Measurements from ENCODE around the gene COL5A2.

Gene COL5A2

DNA sequence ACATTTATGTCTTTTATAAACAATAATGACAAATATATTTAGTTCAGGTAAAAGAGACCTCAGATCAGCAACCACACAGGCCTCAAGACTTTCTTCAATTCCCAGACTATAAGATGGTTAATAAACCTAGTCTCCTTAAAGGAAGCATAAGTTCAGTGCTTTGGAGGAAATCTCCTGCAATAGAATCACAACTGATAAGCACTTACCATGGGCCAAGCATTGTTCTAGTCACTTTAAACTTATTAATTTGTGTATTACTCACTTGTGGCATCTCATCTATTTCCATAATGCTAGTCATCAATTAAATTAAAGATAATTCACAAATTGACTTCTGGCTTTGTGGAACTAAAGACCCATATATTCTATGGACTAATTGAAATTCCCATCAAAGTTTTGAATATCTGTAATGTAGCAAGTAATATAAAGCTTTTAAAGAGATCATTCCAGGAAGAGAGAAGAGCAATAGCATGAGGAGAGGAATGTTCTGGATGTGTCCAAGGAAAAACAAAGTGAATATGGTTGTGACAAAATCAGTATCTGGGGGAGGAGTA lies 163.2 kb downstream of the COL5A2 start:
- no peak for TF ChIP-seq POLR2A (IDR thresholded peaks at IDR 0.05; ENCODE audit: low read depth, low read length)
- FAIRE-seq = no peak
- DNase-seq (ENCODE audit: insufficient read length, low spot score) = no peak

GRCh38 chr2:189015359-189015758 lies 164.2 kb downstream of the COL5A2 start:
- no peak for FAIRE-seq
- no peak for DNase-seq (ENCODE audit: insufficient read length, low spot score)
- TF ChIP-seq POLR2A (IDR thresholded peaks at IDR 0.05; ENCODE audit: low read depth, low read length) = no peak

DNA sequence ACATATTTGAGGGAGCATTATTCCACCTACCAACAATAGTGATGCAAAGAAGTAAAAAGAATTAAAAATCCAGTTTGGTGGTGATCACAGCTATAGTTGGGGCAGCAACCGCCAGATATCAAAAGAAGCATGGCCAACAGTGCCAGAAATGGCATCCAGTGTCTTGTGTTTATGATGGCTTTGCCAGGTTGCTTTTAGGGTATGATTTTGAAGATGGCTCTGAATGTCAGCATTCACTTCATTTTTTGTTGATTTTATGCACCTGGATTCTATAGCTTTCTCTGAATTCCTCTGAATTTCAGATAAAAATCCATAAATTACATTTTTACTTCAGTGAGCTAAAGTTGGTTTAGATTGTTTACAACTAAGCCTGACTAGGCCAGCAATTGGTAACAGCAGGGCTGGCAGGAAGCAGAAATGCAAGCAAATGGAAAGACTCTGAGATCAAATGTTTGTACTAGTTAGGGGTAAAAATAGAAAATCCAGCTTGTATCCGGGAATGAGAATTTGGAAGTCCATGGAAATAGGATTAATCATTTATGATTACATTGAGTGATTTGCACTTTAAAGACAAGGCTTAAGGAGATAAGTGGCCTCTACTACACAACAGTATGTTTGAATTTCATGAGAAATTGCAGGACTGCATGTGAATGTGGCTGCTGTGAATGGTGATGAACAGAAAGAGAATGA lies 165.0 kb downstream of the COL5A2 start:
- peak; percentile 30 for FAIRE-seq
- DNase-seq (ENCODE audit: insufficient read length, low spot score) = no peak
- no peak for TF ChIP-seq POLR2A (IDR thresholded peaks at IDR 0.05; ENCODE audit: low read depth, low read length)

- DNase-seq (ENCODE audit: insufficient read length, low spot score) (no peak), FAIRE-seq (no peak)
- no peak for TF ChIP-seq POLR2A (IDR thresholded peaks at IDR 0.05; ENCODE audit: low read depth, low read length)
Measured at GRCh38 chr2:189013671-189014448, 165.7 kb downstream of the COL5A2 start.

DNA sequence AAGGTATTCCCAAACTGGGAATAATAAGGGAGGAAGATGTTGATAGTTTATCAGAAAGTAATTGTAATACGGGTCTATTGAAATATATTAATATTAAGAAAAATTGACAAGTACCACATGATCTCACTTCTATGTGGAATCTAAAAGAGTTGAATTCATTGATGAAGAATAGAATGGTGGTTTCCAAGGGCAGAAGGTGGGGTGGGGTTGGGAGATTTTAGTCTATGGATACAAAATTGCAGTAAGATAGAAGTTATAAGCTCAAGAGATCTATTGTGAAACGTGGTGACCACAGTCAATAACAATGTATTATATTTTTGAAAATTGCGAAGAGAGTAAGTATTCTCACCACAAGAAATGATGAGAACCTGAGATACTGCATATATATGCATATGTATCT lies 166.5 kb downstream of the COL5A2 start:
- FAIRE-seq = no peak
- DNase-seq (ENCODE audit: insufficient read length, low spot score) = no peak

GRCh38 chr2:189012351-189012750 lies 167.2 kb downstream of the COL5A2 start:
- TF ChIP-seq POLR2A (IDR thresholded peaks at IDR 0.05; ENCODE audit: low read depth, low read length) = no peak
- FAIRE-seq (no peak), DNase-seq (ENCODE audit: insufficient read length, low spot score) (no peak)

More for the DNA sequence above, 166.5 kb downstream of the COL5A2 start:
- TF ChIP-seq POLR2A (IDR thresholded peaks at IDR 0.05; ENCODE audit: low read depth, low read length) = no peak

DNA sequence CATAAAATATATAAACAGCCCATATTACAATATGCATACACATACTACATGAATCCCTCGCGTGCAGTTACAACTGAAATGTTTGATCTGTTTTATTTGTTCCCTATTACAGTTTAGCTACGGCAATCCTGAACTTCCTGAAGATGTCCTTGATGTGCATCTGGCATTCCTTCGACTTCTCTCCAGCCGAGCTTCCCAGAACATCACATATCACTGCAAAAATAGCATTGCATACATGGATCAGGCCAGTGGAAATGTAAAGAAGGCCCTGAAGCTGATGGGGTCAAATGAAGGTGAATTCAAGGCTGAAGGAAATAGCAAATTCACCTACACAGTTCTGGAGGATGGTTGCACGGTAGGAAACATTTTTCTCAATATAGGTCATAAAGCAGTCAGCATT lies 169.0 kb downstream of the COL5A2 start:
- TF ChIP-seq POLR2A (IDR thresholded peaks at IDR 0.05; ENCODE audit: low read depth, low read length) = no peak
- DNase-seq (ENCODE audit: insufficient read length, low spot score) = no peak
- no peak for FAIRE-seq

DNA sequence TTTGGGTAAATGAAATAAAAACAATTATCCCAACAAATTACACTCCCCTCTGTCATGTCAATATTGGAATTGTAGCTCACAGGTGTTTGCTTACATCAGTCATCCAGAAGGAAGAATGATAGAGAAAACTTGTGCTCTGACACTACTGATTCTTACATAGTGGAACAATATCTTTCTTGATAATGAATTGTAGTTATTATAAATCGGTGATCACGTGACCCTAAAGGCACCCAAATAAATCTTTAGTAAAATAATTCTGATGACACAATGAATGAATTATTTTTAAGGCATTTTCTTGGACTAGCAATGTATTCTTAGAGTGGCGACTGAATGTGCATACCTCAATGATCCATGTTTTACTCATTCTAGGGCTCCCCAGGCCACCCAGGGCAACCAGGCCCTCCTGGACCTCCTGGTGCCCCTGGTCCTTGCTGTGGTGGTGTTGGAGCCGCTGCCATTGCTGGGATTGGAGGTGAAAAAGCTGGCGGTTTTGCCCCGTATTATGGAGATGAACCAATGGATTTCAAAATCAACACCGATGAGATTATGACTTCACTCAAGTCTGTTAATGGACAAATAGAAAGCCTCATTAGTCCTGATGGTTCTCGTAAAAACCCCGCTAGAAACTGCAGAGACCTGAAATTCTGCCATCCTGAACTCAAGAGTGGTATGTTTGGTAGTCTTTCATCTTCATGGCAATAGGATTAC lies 170.9 kb downstream of the COL5A2 start:
- FAIRE-seq (no peak), DNase-seq (ENCODE audit: insufficient read length, low spot score) (no peak)
- no peak for TF ChIP-seq POLR2A (IDR thresholded peaks at IDR 0.05; ENCODE audit: low read depth, low read length)

- FAIRE-seq (peak; percentile 61), DNase-seq (ENCODE audit: insufficient read length, low spot score) (peak; percentile 20)
- no peak for TF ChIP-seq POLR2A (IDR thresholded peaks at IDR 0.05; ENCODE audit: low read depth, low read length)
Measured at GRCh38 chr2:189002079-189002478, 177.5 kb downstream of the COL5A2 start.

DNA sequence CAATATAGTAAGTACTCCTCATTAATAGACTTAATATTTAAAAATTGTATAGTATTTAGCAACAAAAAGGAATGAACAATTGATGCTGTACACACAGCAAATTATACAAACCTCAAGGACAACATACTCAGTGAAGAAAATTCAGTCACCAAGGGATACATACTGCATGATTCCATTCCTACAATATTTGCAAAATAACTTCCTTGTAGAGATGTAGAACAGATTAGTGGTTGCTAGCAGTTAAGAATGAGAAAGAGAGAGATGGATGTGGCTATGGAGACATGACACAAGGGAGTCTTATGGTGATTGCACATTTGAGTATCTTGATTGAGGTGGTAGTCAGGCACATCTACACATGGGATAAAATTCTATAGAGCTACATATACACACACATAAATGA lies 179.3 kb downstream of the COL5A2 start:
- DNase-seq (ENCODE audit: insufficient read length, low spot score) (no peak), FAIRE-seq (no peak)
- TF ChIP-seq POLR2A (IDR thresholded peaks at IDR 0.05; ENCODE audit: low read depth, low read length) = no peak

DNA sequence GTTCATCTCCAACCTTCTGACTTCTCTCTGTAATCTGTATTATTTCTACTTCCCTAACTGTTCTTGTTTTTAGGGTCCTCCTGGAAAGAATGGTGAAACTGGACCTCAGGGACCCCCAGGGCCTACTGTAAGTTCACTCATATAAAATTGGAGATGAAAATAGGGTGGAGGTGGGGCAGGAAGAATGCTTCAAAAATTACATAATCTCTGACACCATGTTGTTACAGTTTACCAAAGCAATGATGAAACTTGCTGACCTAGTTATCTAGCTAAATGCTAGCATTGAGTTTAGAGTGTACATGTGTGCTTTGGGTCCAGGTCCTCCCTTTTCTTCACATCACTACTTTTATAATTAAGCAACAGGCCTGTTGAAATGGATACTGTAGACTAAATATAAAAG lies 182.3 kb downstream of the COL5A2 start:
- no peak for TF ChIP-seq POLR2A (IDR thresholded peaks at IDR 0.05; ENCODE audit: low read depth, low read length)
- no peak for FAIRE-seq
- DNase-seq (ENCODE audit: insufficient read length, low spot score) = no peak

DNA sequence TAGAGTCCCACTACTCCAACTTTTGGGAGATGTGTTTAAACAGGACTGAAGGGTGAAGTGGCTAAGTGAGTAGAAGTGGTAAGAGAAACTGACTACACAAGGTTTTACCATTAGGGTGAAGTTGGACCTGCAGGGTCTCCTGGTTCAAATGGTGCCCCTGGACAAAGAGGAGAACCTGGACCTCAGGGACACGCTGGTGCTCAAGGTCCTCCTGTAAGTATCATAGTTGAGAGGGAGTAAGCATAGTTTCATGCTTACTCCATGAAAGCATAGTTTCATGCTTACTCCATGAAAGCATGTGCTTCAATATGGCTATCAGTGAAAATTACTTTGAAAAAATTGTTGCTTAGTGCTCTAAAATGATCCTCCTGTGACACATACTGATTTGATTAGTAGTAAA lies 186.3 kb downstream of the COL5A2 start:
- DNase-seq (ENCODE audit: insufficient read length, low spot score) (no peak), FAIRE-seq (no peak)
- TF ChIP-seq POLR2A (IDR thresholded peaks at IDR 0.05; ENCODE audit: low read depth, low read length) = no peak

- TF ChIP-seq POLR2A (IDR thresholded peaks at IDR 0.05; ENCODE audit: low read depth, low read length) = no peak
- FAIRE-seq = peak; percentile 64
- no peak for DNase-seq (ENCODE audit: insufficient read length, low spot score)
Measured at GRCh38 chr2:188986839-188987238, 192.7 kb downstream of the COL5A2 start.

GRCh38 chr2:188984680-188985079 lies 194.9 kb downstream of the COL5A2 start:
- FAIRE-seq (peak; percentile 91), DNase-seq (ENCODE audit: insufficient read length, low spot score) (no peak)
- no peak for TF ChIP-seq POLR2A (IDR thresholded peaks at IDR 0.05; ENCODE audit: low read depth, low read length)
